SK-N-MC (cell line): Measurements from ENCODE around the gene MAP3K7.

Source experiments
- EZH2 ChIP-seq: fragments of 200-600 bp; sonication (generic); IDR thresholded peaks from one replicate; pipeline ENCODE4 v1.6.1; 2017; ENCODE audit warnings: antibody characterized with exemption
- FOXP2 ChIP-seq: optimal IDR thresholded peaks from 2 replicates; pipeline ENCODE3; 2011; ENCODE audit warnings: mild to moderate bottlenecking, moderate library complexity; ENCODE audit not compliant: insufficient read depth; ENCODE audit errors: extremely low read length, control extremely low read depth
- POLR2AphosphoS5 ChIP-seq: IDR thresholded peaks from 2 replicates; pipeline ENCODE4 v1.6.1; 2012; ENCODE audit warnings: mild to moderate bottlenecking, low read depth, low read length, borderline replicate concordance

DNA sequence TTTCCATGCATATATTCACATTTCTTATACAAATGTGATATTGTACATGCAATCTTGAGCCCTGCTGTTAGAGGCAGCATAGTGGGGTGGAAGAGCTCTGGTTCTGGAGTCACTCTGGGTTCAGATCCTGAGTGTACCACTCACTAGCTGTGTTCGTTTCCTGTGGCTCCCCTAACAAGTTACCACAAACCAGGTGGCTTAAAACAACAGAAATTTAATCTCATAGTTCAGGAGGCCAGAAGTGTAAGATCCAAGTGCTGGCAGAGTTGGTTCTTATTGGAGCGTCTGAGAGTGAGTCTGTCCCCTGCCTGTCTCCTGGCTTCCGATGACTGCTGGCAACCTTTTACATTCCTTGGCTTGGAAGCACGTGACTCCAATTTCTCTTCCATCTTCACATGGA is 115.6 kb downstream of the MAP3K7 start:
- TF ChIP-seq POLR2AphosphoS5 = no peak
- no peak for TF ChIP-seq EZH2
- no peak for TF ChIP-seq FOXP2
